ENCODE data around the gene PLXNA2.

Gene PLXNA2

GRCh38 chr1:208108646-208109330, 135.4 kb downstream of the PLXNA2 start:
- no peak for DNase-seq

GRCh38 chr1:208108213-208108608, 136.0 kb downstream of the PLXNA2 start:
- DNase-seq: no peak

- no peak for DNase-seq
These were observed 136.6 kb downstream of the PLXNA2 start for GRCh38 chr1:208107425-208108212.

- no peak for DNase-seq
These were observed 138.0 kb downstream of the PLXNA2 start for GRCh38 chr1:208106218-208106617.

GRCh38 chr1:208105756-208106155, 138.4 kb downstream of the PLXNA2 start:
- DNase-seq: no peak

GRCh38 chr1:208103597-208104513, 140.3 kb downstream of the PLXNA2 start:
- no peak for DNase-seq

GRCh38 chr1:208101661-208102431, 142.3 kb downstream of the PLXNA2 start:
- DNase-seq: no peak

- DNase-seq: no peak
These were observed 143.3 kb downstream of the PLXNA2 start for GRCh38 chr1:208100906-208101305.

GRCh38 chr1:208100106-208100505, 144.1 kb downstream of the PLXNA2 start:
- DNase-seq: no peak

GRCh38 chr1:208098773-208099172, 145.4 kb downstream of the PLXNA2 start:
- no peak for DNase-seq

- peak; percentile 57 for DNase-seq
These were observed 150.1 kb downstream of the PLXNA2 start for GRCh38 chr1:208093754-208094719.

GRCh38 chr1:208093046-208093445, 151.1 kb downstream of the PLXNA2 start:
- no peak for DNase-seq

- DNase-seq: no peak
These were observed 153.5 kb downstream of the PLXNA2 start for GRCh38 chr1:208090388-208091301.

GRCh38 chr1:208089761-208090370, 154.3 kb downstream of the PLXNA2 start:
- no peak for DNase-seq

- DNase-seq: no peak
These were observed 155.0 kb downstream of the PLXNA2 start for GRCh38 chr1:208089149-208089548.

- no peak for DNase-seq
These were observed 155.9 kb downstream of the PLXNA2 start for GRCh38 chr1:208088319-208088718.

- no peak for DNase-seq
These were observed 158.3 kb downstream of the PLXNA2 start for GRCh38 chr1:208085655-208086515.

- DNase-seq: no peak
These were observed 159.4 kb downstream of the PLXNA2 start for GRCh38 chr1:208084764-208085163.

GRCh38 chr1:208084220-208084619, 160.0 kb downstream of the PLXNA2 start:
- no peak for DNase-seq
